Vagina (tissue), 2 donors: Measurements from ENCODE around the gene COL5A3.

ENCODE experiments used
- POLR2AphosphoS5 ChIP-seq, 2 donors: sonication (generic); formaldehyde crosslinking; IDR thresholded peaks; one replicate each; pipeline ENCODE4 v1.9.0; 2017; ENCODE audit warnings: antibody characterized with exemption in 2 of 2, mild to moderate bottlenecking in 2 of 2, low read depth in 1 of 2; ENCODE audit not compliant: insufficient read depth in 1 of 2
- TF ChIP-seq, protein P1 (sequence below), 3 experiments: fragments of 450-650 bp in 2 of 3; fragments of 200-600 bp in 1 of 3; sonication (generic) in 1 of 3; IDR thresholded peaks; one replicate each; pipeline ENCODE4 v1.5.1; 2017 to 2019; ENCODE audit warnings: antibody characterized with exemption in 3 of 3, mild to moderate bottlenecking in 2 of 3, moderate library complexity in 2 of 3

DNA sequence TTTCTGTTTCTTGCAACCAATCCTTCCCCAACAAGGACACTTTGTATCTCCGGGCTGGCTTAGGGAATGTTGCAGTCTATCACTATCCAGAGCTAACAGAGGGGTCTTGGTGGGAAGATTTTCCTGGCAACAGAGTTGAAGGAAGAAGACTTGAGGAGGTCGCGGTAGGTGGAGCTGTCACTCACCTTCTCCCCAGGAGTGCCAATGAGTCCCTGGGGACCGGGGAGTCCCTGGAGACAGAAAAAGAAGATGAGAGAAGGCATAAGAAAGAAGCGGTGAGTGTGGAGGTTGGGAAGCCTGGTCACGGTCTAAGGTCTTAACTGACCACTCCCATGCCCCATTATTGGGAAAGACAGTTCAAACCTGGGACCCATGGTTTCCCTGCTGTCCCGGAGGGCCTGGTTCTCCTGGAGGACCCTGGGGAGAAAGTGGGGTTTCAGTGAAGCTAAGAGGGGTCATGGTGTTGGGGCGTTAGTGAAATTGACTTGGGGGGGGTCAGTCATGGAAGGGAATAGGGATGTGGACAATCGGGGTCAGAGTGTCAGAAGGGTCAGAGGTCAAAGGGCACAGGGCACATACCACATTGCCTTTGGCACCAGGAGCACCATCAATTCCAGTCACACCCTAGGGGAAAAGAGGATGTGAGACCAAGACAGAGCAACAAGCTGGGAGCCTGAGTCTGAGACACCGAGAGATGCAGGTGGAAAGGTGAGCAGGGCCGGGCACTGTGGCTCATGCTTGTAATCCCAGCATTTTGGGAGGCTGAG is 18.7 kb downstream of the COL5A3 start:
- TF ChIP-seq, protein P1, sequence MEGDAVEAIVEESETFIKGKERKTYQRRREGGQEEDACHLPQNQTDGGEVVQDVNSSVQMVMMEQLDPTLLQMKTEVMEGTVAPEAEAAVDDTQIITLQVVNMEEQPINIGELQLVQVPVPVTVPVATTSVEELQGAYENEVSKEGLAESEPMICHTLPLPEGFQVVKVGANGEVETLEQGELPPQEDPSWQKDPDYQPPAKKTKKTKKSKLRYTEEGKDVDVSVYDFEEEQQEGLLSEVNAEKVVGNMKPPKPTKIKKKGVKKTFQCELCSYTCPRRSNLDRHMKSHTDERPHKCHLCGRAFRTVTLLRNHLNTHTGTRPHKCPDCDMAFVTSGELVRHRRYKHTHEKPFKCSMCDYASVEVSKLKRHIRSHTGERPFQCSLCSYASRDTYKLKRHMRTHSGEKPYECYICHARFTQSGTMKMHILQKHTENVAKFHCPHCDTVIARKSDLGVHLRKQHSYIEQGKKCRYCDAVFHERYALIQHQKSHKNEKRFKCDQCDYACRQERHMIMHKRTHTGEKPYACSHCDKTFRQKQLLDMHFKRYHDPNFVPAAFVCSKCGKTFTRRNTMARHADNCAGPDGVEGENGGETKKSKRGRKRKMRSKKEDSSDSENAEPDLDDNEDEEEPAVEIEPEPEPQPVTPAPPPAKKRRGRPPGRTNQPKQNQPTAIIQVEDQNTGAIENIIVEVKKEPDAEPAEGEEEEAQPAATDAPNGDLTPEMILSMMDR (IDR thresholded peaks at IDR 0.05), result no peak
- no peak for TF ChIP-seq POLR2AphosphoS5 (IDR thresholded peaks at IDR 0.05; ENCODE audit: insufficient read depth in 1 of 2, low read depth in 1 of 2)
